ENCODE results near the gene FMR1. TPM values are rescaled to one million over a fixed set of nuclear protein-coding genes. Genes with fewer than 3 reads are reported as not detected.

FMR1 gene
- total RNA-seq, 1 donor from 2014 or later = 31.1 TPM

GRCh38 chrX:147916375-147916968 lies 4.8 kb downstream of the FMR1 start:
- DNase-seq = no peak

- peak; percentile 54 for DNase-seq
Measured at GRCh38 chrX:147917700-147918695, 6.3 kb downstream of the FMR1 start.

GRCh38 chrX:147920161-147920666 lies 8.5 kb downstream of the FMR1 start:
- no peak for DNase-seq

DNA sequence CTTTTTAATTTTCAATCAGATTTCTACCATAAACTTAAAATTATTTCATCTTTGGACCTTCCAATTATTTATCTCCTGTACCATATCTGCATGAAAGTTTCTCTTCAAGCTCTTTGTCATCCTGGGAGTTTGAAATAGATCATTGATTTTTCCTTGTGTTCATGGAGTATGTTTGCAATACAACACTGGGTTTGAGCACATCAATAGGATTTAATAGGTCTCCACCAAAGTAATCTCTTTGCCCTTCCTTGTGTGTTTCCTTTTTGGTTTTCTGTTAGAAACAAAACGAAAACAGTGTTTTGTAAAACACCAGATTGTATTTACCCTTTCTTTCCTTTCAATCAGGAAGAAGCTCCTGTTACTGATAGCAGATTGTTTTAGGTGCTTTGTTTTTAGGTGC lies 11.9 kb downstream of the FMR1 start:
- DNase-seq = no peak

GRCh38 chrX:147927256-147927655 lies 15.5 kb downstream of the FMR1 start:
- no peak for DNase-seq

- no peak for DNase-seq
Measured at GRCh38 chrX:147933815-147934214, 22.1 kb downstream of the FMR1 start.

DNA sequence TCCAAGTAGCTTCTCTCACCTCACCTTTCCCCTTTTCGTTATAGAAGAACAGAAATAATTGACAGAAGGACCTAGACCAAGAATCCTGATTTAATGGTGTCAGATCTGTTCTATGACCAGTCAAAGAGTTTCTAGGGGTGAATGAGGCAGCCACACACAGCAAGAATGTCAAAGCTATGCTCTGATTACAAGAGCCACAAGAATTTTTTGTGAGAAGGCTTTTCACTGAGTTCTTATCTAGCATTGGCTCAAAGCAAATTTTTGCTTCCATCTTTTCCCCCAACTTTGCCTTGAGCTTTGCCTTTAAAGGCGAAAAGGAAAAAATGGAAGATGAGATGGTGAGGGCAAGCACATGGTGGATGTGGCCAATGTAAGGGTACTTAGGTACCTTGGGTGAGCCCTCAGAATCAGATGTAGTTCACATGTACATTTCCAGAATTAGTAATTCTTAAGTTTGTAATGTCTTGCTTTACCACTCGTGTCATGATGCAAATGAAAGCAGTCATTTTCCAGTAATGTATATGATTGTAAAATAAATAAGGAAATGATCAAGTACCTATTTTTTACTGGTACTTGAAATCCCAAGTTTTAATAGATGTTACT lies 23.5 kb downstream of the FMR1 start:
- no peak for DNase-seq

- no peak for DNase-seq
Measured at GRCh38 chrX:147945286-147945685, 33.6 kb downstream of the FMR1 start.

- no peak for DNase-seq
Measured at GRCh38 chrX:147948531-147948930, 36.8 kb downstream of the FMR1 start.

DNA sequence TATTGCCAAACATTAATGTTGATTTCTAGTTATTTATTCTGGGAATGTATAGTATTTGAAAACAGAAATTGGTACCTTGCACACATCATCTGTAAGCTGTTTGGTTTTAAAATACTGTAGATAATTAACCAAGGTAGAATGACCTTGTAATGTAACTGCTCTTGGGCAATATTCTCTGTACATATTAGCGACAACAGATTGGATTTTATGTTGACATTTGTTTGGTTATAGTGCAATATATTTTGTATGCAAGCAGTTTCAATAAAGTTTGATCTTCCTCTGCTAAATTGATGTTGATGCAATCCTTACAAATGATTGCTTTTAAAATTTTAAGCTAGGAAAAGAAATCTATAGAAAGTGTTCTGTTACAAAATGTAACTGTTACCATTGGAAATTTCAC lies 38.6 kb downstream of the FMR1 start:
- no peak for DNase-seq

- no peak for DNase-seq
Measured at GRCh38 chrX:147953976-147954375, 42.3 kb downstream of the FMR1 start.

DNA sequence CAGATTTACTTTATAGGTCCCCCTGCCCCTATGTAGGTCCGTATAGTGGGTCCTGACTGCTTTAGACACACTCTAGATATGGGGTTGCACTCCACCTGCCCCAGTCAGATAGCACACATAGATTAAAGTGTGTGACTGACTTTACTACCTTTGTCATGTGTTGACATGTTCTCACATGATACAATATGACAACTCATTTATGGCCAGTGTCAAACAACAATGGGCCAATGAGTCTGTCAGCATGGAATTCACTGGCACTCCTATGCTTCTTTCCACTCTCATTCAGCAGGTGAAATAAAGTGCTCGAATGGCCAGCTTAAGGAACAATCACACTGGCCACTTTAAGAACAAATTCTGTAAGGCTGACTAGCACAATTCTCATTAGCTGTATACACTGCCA lies 45.6 kb downstream of the FMR1 start:
- DNase-seq = no peak

- DNase-seq = no peak
Measured at GRCh38 chrX:147958291-147958690, 46.6 kb downstream of the FMR1 start.

DNA sequence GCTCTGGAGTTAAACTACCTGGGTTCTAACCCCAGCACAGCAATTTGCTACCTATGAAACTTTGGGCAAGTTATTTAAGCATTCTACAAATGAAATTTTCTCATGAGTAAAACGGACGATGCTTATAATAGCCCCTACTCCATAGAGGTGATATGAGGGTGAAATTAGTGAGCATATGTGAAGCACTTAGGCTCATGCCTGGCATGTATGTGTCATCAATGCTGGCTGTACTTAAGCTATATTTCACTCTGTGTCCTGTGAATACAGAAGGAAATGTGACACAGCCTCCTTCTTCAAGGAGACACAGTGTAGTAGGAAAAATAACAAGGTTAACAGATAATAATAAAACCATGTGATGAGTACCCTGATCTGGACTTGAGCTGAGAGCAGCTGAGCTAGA lies 49.0 kb downstream of the FMR1 start:
- no peak for DNase-seq

- DNase-seq = no peak
Measured at GRCh38 chrX:147962476-147962875, 50.8 kb downstream of the FMR1 start.

- DNase-seq = no peak
Measured at GRCh38 chrX:147978931-147979330, 67.2 kb downstream of the FMR1 start.

DNA sequence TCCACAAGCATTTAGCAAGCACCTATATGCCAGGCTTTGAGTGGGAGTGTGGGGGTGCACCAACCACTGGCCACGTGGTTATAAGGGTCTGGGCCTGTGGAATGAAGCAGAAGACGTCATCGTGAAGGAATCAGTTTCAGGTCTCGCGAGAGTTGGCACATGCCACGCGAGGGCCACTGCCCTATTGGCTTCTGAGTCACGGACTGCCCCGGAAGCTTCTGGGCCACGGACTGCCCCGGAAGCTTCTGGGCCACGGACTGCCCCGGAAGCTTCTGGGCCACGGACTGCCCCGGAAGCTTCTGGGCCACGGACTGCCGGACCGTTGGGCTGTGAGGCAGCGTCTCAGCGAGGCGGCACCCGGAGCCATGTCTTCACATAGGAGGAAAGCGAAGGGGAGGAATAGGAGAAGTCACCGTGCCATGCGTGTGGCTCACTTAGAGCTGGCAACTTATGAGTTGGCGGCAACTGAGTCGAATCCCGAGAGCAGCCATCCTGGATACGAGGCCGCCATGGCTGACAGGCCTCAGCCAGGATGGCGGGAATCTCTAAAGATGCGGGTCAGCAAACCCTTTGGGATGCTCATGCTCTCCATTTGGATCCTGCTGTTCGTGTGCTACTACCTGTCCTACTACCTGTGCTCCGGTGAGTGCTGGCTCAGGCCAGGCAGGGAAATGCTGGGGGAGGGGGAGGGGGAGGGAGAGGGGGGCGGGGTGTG lies 69.5 kb downstream of the FMR1 start, which contains the start of gene FMR1NB:
FMR1NB (plus strand) TSS at position 300 of the 715 bp plus-strand sequence; CDS start at position 366, 66 bp downstream.
- DNase-seq = no peak

Other genes with a start within 250 kb of the FMR1 start
- not detected in 2 replicates for gene FMR1NB, start 69.4 kb downstream of the FMR1 start, total RNA-seq

All from dermis blood vessel endothelial cell (primary cell).